Smooth muscle cell (in vitro differentiated cells): Measurements from ENCODE around the gene AHCYL2. TPM values are rescaled to one million over a fixed set of nuclear protein-coding genes. Genes with fewer than 3 reads are reported as not detected.
"Not testable (repeated sequence)": the region's sequence is repeated elsewhere in the genome, so short reads cannot be mapped to it uniquely, and the experiment has no call there.

ENCODE experiments used
- DNase-seq: peaks from one replicate; lab custom pipeline; 2025; ENCODE audit not compliant: unreplicated experiment; lab: John Stamatoyannopoulos, UW
- H2AFZ ChIP-seq: fragments of 200-600 bp; sonication (generic); 2 replicates; pipeline ENCODE4 v1.6.0; 2016; ENCODE audit warnings: antibody characterized with exemption, low read depth, mild to moderate bottlenecking
- H3F3A ChIP-seq: fragments of 200-600 bp; sonication (generic); 2 replicates; pipeline ENCODE4 v1.6.0; 2017; ENCODE audit warnings: antibody characterized with exemption, low read depth
- H3K27ac ChIP-seq: fragments of 200-600 bp; sonication (generic); 2 replicates; pipeline ENCODE4 v1.5.1; 2016; ENCODE audit warnings: low read depth, mild to moderate bottlenecking
- H3K27me3 ChIP-seq: fragments of 200-600 bp; sonication (generic); 2 replicates; pipeline ENCODE4 v1.6.1; 2016; ENCODE audit warnings: low read depth, mild to moderate bottlenecking
- H3K36me3 ChIP-seq: fragments of 200-600 bp; sonication (generic); 2 replicates; pipeline ENCODE4 v1.5.1; 2016; ENCODE audit warnings: low read depth
- H3K4me1 ChIP-seq: fragments of 200-600 bp; sonication (generic); 2 replicates; pipeline ENCODE4 v1.5.1; 2016; ENCODE audit warnings: low read depth
- H3K4me2 ChIP-seq: fragments of 200-600 bp; sonication (generic); 2 replicates; pipeline ENCODE4 v1.6.0; 2016; ENCODE audit warnings: mild to moderate bottlenecking
- H3K4me3 ChIP-seq: fragments of 200-600 bp; sonication (generic); 2 replicates; pipeline ENCODE4 v1.5.1; 2016; ENCODE audit warnings: mild to moderate bottlenecking
- H3K79me2 ChIP-seq: fragments of 200-600 bp; sonication (generic); 2 replicates; pipeline ENCODE4 v1.6.0; 2016; ENCODE audit warnings: low read depth, mild to moderate bottlenecking
- H3K9ac ChIP-seq: fragments of 200-600 bp; sonication (generic); 2 replicates; pipeline ENCODE4 v1.6.0; 2016; ENCODE audit warnings: low read depth
- H3K9me3 ChIP-seq: fragments of 200-600 bp; sonication (generic); replicated peaks from 2 replicates; pipeline ENCODE4 v1.5.1; 2016; ENCODE audit warnings: low read depth
- H4K20me1 ChIP-seq: fragments of 200-600 bp; sonication (generic); 2 replicates; pipeline ENCODE4 v1.6.0; 2016; ENCODE audit warnings: low read depth
- WGBS: methylation state at CpG from one replicate; pipeline ENCODE4 v1.1.7; 2016; ENCODE audit warnings: low lambda C conversion rate; 5-methylcytosine and 5-hydroxymethylcytosine counted together
- polyA plus RNA-seq: library from polyadenylated mRNA; unstranded; fragments of >200 nt; fragmentation: Nextera tagmentation; extraction: Ambion mirVana; gene quantifications from 2 replicates; pipeline ENCODE4 v1.2.1, GENCODE V29; 2016
- total RNA-seq: library from RNA; depleted of rRNA; stranded (reverse); fragments of >200 nt; gene quantifications from 2 replicates; pipeline ENCODE4 v1.2.3, GENCODE V29; 2014
- TF ChIP-seq, protein P1 (sequence below): fragments of 200-600 bp; sonication (generic); IDR thresholded peaks from 2 replicates; pipeline ENCODE4 v1.5.1; 2017; ENCODE audit warnings: borderline replicate concordance, mild to moderate bottlenecking, antibody characterized with exemption; ENCODE audit not compliant: insufficient read depth, poor library complexity, severe bottlenecking

Gene AHCYL2
- total and polyA plus RNA-seq, 2 experiments from 2014 or later = 6.3 to 7.3 TPM

DNA sequence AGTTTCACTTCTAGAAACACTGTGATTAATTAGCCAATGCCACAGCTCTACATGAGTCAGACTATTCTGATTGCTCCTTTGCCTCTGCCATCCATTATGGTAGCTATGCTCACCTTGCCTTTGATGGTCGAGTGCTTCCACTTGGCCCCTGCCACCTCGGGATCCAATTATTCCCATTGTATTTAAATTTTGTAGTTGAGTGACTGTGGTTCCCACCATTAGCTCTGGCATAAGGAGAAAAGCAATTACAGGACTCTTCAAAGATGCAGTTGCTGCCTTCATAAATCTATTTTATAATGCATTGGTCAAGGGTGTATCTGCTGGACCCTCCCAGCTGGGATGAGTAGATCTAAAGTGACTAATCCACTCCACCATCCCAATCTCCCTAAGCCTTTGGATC lies 223.8 kb downstream of the AHCYL2 start:
- H3K27me3 ChIP-seq, H3K4me2 ChIP-seq, H4K20me1 ChIP-seq, H3K9ac ChIP-seq, H3F3A ChIP-seq, H3K4me3 ChIP-seq, H3K9me3 ChIP-seq, DNase-seq, H3K79me2 ChIP-seq, H2AFZ ChIP-seq, H3K4me1 ChIP-seq, H3K36me3 ChIP-seq, H3K27ac ChIP-seq: not testable (repeated sequence)
- 83% methylated on average over 2 of the region's 2 CpGs for WGBS

DNA sequence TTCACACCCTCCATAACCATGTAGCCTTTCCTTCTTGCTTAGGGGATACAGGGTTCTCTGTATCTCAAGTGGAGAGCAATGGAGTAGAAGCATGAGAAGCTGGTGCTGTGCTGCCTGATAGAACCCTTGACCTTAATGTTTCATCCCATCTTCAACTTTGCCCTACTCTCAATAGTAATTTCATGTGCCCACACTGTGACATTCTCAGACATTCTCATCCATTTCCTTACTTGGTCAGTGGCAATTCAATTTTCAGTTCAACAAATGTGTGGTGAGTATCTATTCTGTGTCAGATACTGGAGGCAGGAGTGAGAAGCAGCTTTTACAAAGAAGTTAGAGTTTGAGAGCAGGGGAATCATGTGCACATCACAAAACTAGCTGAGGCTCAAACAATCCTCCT lies 225.5 kb downstream of the AHCYL2 start:
- no peak for DNase-seq
- H3K36me3 ChIP-seq = no peaks in the 10 kb centered on the region
- H3K27ac ChIP-seq = no peak overlapping the region
- H3K27me3 ChIP-seq = no peaks in the 10 kb centered on the region
- no peak overlapping the region for H3K4me2 ChIP-seq
- no peaks in the 10 kb centered on the region for H4K20me1 ChIP-seq
- H3K9me3 ChIP-seq = no peaks in the 10 kb centered on the region
- H3K9ac ChIP-seq = no peak overlapping the region
- H3K4me3 ChIP-seq = no peak overlapping the region
- H3K79me2 ChIP-seq = no peaks in the 10 kb centered on the region
- TF ChIP-seq, protein P1, sequence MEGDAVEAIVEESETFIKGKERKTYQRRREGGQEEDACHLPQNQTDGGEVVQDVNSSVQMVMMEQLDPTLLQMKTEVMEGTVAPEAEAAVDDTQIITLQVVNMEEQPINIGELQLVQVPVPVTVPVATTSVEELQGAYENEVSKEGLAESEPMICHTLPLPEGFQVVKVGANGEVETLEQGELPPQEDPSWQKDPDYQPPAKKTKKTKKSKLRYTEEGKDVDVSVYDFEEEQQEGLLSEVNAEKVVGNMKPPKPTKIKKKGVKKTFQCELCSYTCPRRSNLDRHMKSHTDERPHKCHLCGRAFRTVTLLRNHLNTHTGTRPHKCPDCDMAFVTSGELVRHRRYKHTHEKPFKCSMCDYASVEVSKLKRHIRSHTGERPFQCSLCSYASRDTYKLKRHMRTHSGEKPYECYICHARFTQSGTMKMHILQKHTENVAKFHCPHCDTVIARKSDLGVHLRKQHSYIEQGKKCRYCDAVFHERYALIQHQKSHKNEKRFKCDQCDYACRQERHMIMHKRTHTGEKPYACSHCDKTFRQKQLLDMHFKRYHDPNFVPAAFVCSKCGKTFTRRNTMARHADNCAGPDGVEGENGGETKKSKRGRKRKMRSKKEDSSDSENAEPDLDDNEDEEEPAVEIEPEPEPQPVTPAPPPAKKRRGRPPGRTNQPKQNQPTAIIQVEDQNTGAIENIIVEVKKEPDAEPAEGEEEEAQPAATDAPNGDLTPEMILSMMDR = no peak
- H2AFZ ChIP-seq = no peak overlapping the region
- H3F3A ChIP-seq = no peaks in the 10 kb centered on the region
- H3K4me1 ChIP-seq = no peaks in the 10 kb centered on the region

DNA sequence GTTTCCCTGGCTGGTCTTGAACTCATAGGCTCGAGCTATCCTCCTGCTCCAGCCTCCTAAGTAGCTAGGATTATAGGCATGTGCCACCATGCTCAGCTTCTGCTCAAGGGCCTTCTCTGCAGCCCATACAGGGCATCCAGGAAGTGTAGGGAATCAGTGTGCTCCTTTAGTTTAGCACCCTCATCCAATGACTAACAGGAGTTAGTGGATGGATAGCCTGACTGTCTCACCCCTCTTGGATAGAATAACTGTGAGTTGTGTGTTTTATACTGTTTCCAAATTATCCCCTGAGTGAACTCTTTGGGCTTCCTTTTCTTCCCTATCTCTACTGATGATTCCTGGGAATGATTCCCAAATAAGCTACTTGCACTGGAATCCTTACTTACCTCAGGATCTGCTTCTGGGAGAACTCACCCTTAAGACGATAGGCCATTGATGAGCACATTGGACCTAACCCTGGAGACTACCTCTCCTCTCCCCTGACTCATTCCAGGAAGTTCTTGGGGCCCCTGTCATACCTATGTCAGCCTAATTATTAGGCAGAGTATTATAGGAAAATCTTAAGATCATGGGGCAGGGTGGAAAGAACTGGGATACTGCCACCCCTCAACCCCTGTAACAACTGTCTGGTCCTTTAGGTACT lies 227.9 kb downstream of the AHCYL2 start:
- no peak overlapping the region for H3K4me3 ChIP-seq
- no peaks in the 10 kb centered on the region for H4K20me1 ChIP-seq
- no peak overlapping the region for H2AFZ ChIP-seq
- H3K79me2 ChIP-seq = no peaks in the 10 kb centered on the region
- no peak overlapping the region for H3K4me2 ChIP-seq
- no peaks in the 10 kb centered on the region for H3K4me1 ChIP-seq
- WGBS = 93% methylated on average over 2 of the region's 2 CpGs
- TF ChIP-seq, protein P1 = no peak
- DNase-seq = no peak
- no peaks in the 10 kb centered on the region for H3K27me3 ChIP-seq
- no peak overlapping the region for H3K27ac ChIP-seq
- H3K36me3 ChIP-seq = no peaks in the 10 kb centered on the region
- no peaks in the 10 kb centered on the region for H3F3A ChIP-seq
- no peaks in the 10 kb centered on the region for H3K9me3 ChIP-seq
- no peak overlapping the region for H3K9ac ChIP-seq

DNA sequence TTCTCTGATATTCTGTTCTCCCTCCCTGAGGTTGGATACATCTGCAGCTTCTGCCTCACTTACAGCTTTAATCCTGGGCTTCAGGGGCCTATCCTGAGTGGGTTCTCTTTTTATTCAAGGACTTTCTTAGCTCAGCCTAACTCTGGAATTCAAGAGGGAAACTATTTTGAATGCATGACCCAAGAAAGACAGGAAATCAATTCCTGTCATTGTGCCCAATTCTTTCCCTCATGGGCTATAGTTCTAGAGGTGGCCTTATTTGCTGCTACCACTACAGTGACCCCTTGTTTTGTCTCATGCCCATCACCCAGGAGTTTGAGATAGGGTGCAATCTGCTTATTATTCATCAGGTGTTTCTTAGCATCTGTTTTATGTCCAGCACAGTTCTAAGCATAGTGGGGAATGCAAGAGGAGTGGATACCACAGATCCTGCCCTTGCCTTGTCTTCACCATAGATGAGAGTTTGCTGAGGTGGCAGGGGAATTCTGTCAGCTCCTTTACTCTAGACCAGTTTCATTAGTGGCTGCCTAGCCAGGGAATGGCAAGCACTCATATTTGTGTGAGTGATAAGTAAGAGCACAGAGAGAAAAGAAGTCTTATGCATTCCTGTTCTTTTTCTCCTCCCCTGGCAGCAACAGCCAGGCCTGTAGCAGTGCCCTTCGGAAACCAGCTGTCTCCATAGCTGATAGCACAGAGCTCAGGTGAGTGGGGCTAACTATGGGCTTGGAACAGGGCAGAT lies 228.8 kb downstream of the AHCYL2 start:
- H3K36me3 ChIP-seq = no peaks in the 10 kb centered on the region
- TF ChIP-seq, protein P1 = no peak
- H3K79me2 ChIP-seq = no peaks in the 10 kb centered on the region
- H3K4me1 ChIP-seq = no peaks in the 10 kb centered on the region
- H3K27me3 ChIP-seq = no peaks in the 10 kb centered on the region
- no peak overlapping the region for H2AFZ ChIP-seq
- WGBS = 81% methylated on average over 1 of the region's 1 CpG
- DNase-seq = no peak
- no peak overlapping the region for H3K27ac ChIP-seq
- H3K9me3 ChIP-seq = no peaks in the 10 kb centered on the region
- H4K20me1 ChIP-seq = no peaks in the 10 kb centered on the region
- no peaks in the 10 kb centered on the region for H3F3A ChIP-seq
- no peak overlapping the region for H3K4me2 ChIP-seq
- H3K4me3 ChIP-seq = no peak overlapping the region
- no peak overlapping the region for H3K9ac ChIP-seq
